ENCODE data around the gene MSMP.
A peak's percentile ranks its signal among the peaks of the same experiment; 100 is the strongest.

Gene MSMP

DNA sequence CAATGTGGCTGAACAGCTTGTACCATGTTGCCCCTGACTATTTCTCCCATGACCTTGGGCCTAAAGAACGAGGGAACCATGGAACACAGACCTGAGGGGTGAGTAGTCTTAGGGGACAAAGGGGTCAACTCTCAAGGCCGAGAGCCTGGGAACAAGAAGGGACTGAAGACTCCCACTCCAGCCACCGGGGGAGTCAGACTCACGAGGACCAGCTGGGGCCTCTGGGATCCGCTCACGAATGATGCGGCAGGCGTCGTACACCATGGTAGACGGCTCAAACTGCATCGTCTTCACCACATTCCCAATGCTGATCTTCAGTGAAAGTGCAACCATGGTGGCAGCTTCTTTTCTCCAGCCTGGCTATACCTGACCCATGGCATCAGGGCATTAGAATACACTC, 28.7 kb downstream of the MSMP start:
- no peaks in the 10 kb centered on the region for H3K27me3 Mint-ChIP-seq
- no peaks in the 10 kb centered on the region for H3K4me1 Mint-ChIP-seq
- H3K27ac Mint-ChIP-seq, result peak overlapping the region in 1 of 2 donors; percentile 44
- H3K4me3 Mint-ChIP-seq, result no peak overlapping the region
- no peaks in the 10 kb centered on the region for H3K9me3 Mint-ChIP-seq
- ATAC-seq, result no peak
- no peak for DNase-seq

DNA sequence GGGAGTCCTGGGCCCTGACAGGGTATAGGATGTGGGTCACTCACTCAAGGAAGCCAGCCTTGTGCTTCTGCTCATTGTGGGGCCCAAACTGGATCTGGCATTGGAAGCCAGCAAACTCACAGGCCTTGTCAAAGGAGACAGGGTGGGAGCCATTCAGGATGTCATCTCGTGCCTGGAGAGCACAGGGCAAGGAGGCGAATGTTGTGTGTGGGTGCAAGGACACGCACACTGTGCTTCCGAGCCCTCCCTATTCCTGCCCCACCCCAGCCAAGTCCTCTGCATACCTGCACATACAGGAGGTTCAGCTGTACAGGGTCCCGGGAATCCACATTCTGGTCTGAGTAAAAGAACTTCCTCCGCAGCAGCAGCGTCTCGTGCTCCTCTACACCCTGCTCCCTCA, 30.2 kb downstream of the MSMP start:
- no peak overlapping the region for H3K4me3 Mint-ChIP-seq
- H3K27me3 Mint-ChIP-seq, result no peaks in the 10 kb centered on the region
- no peaks in the 10 kb centered on the region for H3K9me3 Mint-ChIP-seq
- ATAC-seq (no peak), DNase-seq (no peak)
- H3K27ac Mint-ChIP-seq, result no peak overlapping the region
- no peaks in the 10 kb centered on the region for H3K4me1 Mint-ChIP-seq

DNA sequence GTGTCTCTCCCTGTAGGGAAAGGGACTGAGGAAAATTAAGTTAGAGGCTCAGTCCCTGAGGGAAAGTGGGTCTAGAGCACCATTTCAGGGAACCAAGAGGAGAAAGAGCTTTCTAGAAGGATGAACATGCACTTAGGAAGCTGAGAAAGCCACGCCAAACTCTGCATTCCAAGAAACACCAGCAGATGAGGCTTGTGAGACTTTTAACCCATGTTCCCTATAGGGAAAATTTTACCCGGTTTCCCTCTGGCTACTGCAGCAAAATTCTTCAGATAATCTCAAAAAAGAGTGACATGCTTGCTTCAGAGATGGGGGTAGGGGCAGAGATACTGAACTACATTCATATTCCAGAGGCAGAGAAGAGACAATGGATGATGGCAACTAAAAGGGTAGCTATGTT, 30.6 kb downstream of the MSMP start:
- DNase-seq (no peak), ATAC-seq (no peak)
- H3K27me3 Mint-ChIP-seq, result no peaks in the 10 kb centered on the region
- H3K27ac Mint-ChIP-seq, result no peak overlapping the region
- H3K4me1 Mint-ChIP-seq, result no peaks in the 10 kb centered on the region
- no peak overlapping the region for H3K4me3 Mint-ChIP-seq
- no peaks in the 10 kb centered on the region for H3K9me3 Mint-ChIP-seq

GRCh38 chr9:35719546-35719945, 34.5 kb downstream of the MSMP start:
- no peaks in the 10 kb centered on the region for H3K9me3 Mint-ChIP-seq
- DNase-seq (no peak), ATAC-seq (no peak)
- no peaks in the 10 kb centered on the region for H3K4me1 Mint-ChIP-seq
- H3K4me3 Mint-ChIP-seq, result no peak overlapping the region
- H3K27ac Mint-ChIP-seq, result peak overlapping the region in 1 of 2 donors; percentile 77
- no peaks in the 10 kb centered on the region for H3K27me3 Mint-ChIP-seq

DNA sequence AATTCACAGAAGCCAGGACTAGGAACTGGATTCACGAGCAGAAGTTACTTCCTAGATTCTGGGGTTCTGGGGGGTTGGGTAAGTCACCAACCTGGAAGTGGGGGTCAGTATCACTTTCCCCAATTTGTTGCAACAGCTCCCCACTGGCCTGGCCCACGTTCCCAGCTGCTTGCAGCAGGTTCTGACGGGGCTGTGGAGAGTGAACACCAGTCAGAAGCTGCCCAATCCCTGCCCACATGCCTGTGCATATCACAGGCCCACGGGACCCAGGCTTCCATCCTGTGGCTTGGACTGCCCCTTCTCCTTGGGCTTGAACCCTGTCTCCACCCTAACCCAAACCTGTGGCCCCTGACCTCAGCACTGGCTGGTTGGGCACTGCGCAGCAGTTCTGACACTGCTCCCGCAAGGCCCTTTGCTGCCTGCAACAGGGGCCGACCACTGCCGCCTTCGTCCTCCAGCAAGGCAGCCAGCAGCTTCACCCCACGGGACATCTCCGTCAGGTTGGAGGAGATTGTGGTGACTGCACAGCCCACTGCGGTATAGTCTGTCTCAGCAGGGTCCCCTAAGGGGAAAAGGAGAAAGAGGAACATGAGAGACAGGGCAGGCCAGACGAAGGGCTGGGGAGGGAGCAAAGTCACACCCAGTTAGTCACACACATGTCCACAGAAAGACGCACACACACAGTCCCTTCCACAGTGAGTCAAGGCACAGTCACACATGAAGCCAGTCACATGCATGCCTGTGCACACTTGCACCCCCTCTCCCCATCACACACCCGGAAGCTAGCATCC, 35.2 kb downstream of the MSMP start:
- DNase-seq (no peak), ATAC-seq (no peak)
- Mint-ChIP-seq H3K4me1 (no peaks in the 10 kb centered on the region), H3K4me3 (no peak overlapping the region), H3K9me3 (no peaks in the 10 kb centered on the region), H3K27me3 (no peaks in the 10 kb centered on the region), H3K27ac (no peak overlapping the region)

DNA sequence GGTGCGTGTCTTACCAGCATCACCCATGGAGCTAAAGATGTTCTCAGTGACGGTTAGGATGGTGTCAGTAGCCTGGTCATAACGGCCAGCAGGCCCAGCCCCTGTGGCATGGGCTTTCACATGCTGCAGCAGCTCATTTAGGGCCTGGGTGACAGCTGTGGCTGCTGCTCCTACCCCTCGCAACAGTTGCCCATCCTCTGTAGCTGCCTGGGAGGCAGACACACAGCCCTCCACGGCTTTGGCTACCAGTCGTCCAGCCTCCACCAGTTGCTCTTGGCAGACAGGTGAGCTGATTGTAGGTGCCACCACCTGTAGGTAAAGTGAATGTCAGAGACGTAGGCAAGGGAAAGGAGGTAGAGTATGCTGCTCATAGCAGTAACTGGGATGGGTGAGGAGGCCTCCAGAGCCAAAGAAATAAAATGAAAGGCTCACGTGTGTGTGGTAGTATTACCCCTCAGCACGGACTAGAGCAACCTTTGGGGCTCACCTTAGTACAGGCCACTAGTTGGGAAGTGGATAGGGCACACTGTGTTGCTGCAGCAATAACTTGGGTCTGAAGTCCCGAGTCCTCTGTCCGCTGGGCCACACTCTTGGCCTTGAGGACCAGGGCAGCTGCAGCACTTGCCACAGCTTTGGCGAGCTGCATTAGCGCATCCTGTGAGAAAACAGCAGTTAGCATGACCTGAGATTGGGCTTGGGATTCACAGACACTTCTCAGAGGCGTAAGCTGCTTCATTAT, 36.8 kb downstream of the MSMP start:
- Mint-ChIP-seq H3K27me3 (no peaks in the 10 kb centered on the region), H3K4me1 (no peaks in the 10 kb centered on the region), H3K9me3 (no peaks in the 10 kb centered on the region), H3K4me3 (no peak overlapping the region), H3K27ac (no peak overlapping the region)
- ATAC-seq, result no peak
- DNase-seq, result no peak

- no peaks in the 10 kb centered on the region for H3K9me3 Mint-ChIP-seq
- DNase-seq (no peak), ATAC-seq (no peak)
- H3K27ac Mint-ChIP-seq, result peak overlapping the region; percentile 35 to 70
- H3K4me1 Mint-ChIP-seq, result no peaks in the 10 kb centered on the region
- H3K27me3 Mint-ChIP-seq, result no peaks in the 10 kb centered on the region
- no peak overlapping the region for H3K4me3 Mint-ChIP-seq
Observed at GRCh38 chr9:35716230-35716629, 37.8 kb downstream of the MSMP start.

- peak overlapping the region; percentile 37 to 59 for H3K27ac Mint-ChIP-seq
- no peaks in the 10 kb centered on the region for H3K9me3 Mint-ChIP-seq
- H3K4me3 Mint-ChIP-seq, result no peak overlapping the region
Observed at GRCh38 chr9:35714579-35715252, 39.4 kb downstream of the MSMP start.

GRCh38 chr9:35714123-35714522, 40.0 kb downstream of the MSMP start:
- DNase-seq, result no peak
- H3K9me3 Mint-ChIP-seq, result no peaks in the 10 kb centered on the region
- no peaks in the 10 kb centered on the region for H3K27me3 Mint-ChIP-seq
- no peak overlapping the region for H3K4me3 Mint-ChIP-seq
- H3K4me1 Mint-ChIP-seq, result no peaks in the 10 kb centered on the region
- no peak for ATAC-seq
- H3K27ac Mint-ChIP-seq, result no peak overlapping the region

More at GRCh38 chr9:35714579-35715252, 39.4 kb downstream of the MSMP start:
- no peak for DNase-seq
- H3K27me3 Mint-ChIP-seq, result no peaks in the 10 kb centered on the region
- ATAC-seq, result no peak
- no peaks in the 10 kb centered on the region for H3K4me1 Mint-ChIP-seq

DNA sequence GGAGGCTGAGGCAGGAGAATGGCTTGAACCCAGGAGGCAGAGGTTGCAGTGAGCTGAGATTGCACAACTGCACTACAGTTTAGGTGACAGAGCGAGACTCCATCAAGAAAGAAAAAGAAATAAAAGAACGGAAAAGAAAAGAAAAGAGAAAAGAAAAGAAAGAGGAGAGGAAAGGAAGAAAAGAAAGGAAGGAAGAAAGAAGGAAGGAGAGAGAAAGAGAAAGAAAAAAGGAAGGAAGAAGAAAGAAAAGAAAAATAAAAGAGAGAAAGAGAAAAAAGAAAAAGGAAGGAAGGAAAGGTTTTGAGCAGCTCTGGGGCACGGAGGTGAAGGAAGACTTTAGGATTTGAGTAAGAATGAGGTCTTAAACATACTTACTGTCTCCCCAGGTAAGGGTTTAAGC, 40.5 kb downstream of the MSMP start:
- Mint-ChIP-seq H3K9me3 (no peaks in the 10 kb centered on the region), H3K4me1 (no peaks in the 10 kb centered on the region), H3K4me3 (no peak overlapping the region), H3K27me3 (no peaks in the 10 kb centered on the region), H3K27ac (no peak overlapping the region)
- no peak for ATAC-seq
- DNase-seq, result no peak

GRCh38 chr9:35712762-35713400, 41.2 kb downstream of the MSMP start:
- DNase-seq (no peak), ATAC-seq (no peak)
- Mint-ChIP-seq H3K9me3 (no peaks in the 10 kb centered on the region), H3K4me3 (no peak overlapping the region), H3K27ac (peak overlapping the region in 1 of 2 donors; percentile 88), H3K4me1 (no peaks in the 10 kb centered on the region), H3K27me3 (no peaks in the 10 kb centered on the region)

DNA sequence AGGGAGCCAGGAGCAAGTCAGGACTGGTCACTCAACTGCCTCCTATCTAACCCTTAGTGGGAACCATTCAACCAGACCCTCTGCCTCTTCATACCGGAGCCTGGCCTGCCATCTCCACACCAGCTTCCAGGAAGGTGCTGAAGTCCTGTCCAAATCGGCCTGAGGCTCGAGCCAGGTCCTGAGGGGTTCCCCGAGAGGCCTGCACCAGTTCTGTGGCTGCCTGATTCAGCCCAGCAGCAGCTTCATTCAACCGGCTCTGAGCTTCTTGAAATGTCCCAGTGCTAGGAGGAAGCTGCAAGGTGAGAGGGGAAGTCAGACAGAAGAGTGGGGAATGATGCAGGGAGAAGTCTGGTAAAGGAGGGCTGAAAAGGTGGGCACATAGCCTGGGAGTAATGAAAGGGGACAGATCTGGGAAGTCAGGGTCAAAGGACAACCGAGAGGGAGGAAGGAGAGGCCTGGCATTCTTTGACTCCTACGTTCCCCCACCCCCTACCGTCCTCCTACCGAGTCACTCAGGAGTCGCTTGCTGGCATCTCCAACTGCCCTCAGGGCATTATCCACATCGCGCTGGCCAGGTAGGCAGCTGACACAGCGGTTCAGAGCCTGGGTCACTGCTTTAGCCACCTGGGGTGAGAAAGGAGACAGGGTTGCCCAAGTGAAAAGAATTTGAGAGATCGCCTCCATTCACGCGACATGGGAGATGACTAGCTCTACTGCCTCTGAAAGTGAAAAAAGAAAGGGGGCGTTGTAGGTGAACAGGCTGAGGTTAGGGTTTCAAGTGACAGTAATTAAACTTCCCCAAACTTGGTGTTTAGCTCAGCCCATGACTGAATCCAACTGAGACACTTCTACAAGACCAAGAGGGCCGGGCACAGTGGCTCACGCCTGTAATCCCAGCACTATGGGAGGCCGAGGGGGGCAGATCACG, 42.3 kb downstream of the MSMP start:
- Mint-ChIP-seq H3K27ac (no peak overlapping the region), H3K27me3 (no peaks in the 10 kb centered on the region), H3K4me3 (no peak overlapping the region), H3K4me1 (no peaks in the 10 kb centered on the region), H3K9me3 (no peaks in the 10 kb centered on the region)
- DNase-seq (no peak), ATAC-seq (peak; percentile 61)

- DNase-seq, result no peak
- Mint-ChIP-seq H3K9me3 (no peaks in the 10 kb centered on the region), H3K4me1 (no peaks in the 10 kb centered on the region), H3K27ac (no peak overlapping the region), H3K27me3 (no peaks in the 10 kb centered on the region), H3K4me3 (no peak overlapping the region)
- ATAC-seq, result no peak
Observed at GRCh38 chr9:35710818-35711500, 43.1 kb downstream of the MSMP start.

DNA sequence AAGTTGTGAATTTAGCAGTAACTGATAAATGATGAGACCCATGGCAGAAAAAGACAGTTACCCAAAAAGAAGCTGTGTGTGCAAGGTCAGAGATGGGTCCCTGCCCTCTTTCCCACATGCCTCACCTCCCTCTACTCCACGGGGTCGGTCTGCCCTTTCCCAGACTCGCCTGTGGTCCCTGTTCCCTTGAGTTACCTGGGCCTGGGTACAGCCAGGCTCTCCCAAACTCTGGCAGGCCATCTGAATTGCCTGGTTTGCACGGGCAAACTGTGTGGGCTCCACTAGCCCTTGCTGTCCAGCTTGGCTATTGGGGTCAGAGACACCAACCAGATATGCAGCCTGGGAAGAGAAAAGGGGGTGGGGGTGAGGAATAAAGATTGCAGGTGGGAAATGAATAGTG, 45.9 kb downstream of the MSMP start:
- H3K27ac Mint-ChIP-seq, result no peak overlapping the region
- H3K27me3 Mint-ChIP-seq, result no peaks in the 10 kb centered on the region
- no peak overlapping the region for H3K4me3 Mint-ChIP-seq
- no peaks in the 10 kb centered on the region for H3K9me3 Mint-ChIP-seq
- ATAC-seq (no peak), DNase-seq (no peak)
- no peaks in the 10 kb centered on the region for H3K4me1 Mint-ChIP-seq
